HepG2 (cell line): ENCODE results near the gene HOXA5. TPM values are rescaled to one million over a fixed set of nuclear protein-coding genes. Genes with fewer than 3 reads are reported as not detected.

Experiments used
- ATAC-seq: fragments of 200-7000 bp; cut with Tn5 transposase; 3 replicates; pipeline ENCODE4 v1.9.1; 2020; ENCODE audit warnings: mild to moderate bottlenecking, moderate library complexity
- BruUV-seq: library from RNA; stranded (reverse); fragments of 400-500 nt; replicated peaks from 2 replicates; lab custom pipeline; 2021; lab: Mats Ljungman, UMichigan
- CTCF ChIA-PET: fragments of 300-600 bp; formaldehyde crosslinking; extraction: SDS; loops from one replicate; lab custom pipeline; 2021; ENCODE audit warnings: low total read pairs, inconsistent platforms, low intra/inter-chr PET ratio; lab: Yijun Ruan, JAX
- POLR2A ChIA-PET: fragments of 350-600 bp; sonication (Branson Sonifier 250); formaldehyde crosslinking; loops from one replicate; lab custom pipeline; 2020; ENCODE audit warnings: antibody characterized with exemption, inconsistent platforms; lab: Yijun Ruan, JAX
- DNase-seq: peaks from one replicate; pipeline ENCODE4 v3.0.0-alpha.2; 2015; ENCODE audit warnings: low spot score
- FAIRE-seq: peaks from 3 replicates; lab custom pipeline; 2011; peaks lifted over from hg19 to GRCh38; lab: Jason Lieb, UNC
- H2AFZ ChIP-seq: one replicate; pipeline ENCODE4 v1.6.1; 2011; ENCODE audit warnings: low read length, inconsistent platforms
- H3K27ac ChIP-seq: fragments of 300-600 bp; 3 replicates; pipeline ENCODE4 v1.8.0; 2011; ENCODE audit warnings: mixed run types, mild to moderate bottlenecking, mixed read lengths, low read length, inconsistent platforms; ENCODE audit not compliant: insufficient read depth; ENCODE audit errors: extremely low read length
- H3K27me3 ChIP-seq, 2 experiments: fragments of 200-600 bp in 1 of 2; 2 replicates in 1 of 2; 3 replicates in 1 of 2; pipeline versions ENCODE4 v1.6.0 to v1.8.0; 2011; ENCODE audit warnings: low read length in 2 of 2, mild to moderate bottlenecking in 2 of 2, moderate library complexity in 2 of 2, inconsistent platforms in 1 of 2; ENCODE audit not compliant: insufficient read depth in 2 of 2, control insufficient read depth in 1 of 2
- H3K36me3 ChIP-seq, 2 experiments: fragments of 200-600 bp in 1 of 2; replicated peaks in 1 of 2; 2 replicates in 1 of 2; 3 replicates in 1 of 2; pipeline versions ENCODE4 v1.5.1 to v1.8.0; 2011; ENCODE audit warnings: low read length in 2 of 2, inconsistent platforms in 1 of 2; ENCODE audit not compliant: insufficient read depth in 2 of 2, control insufficient read depth in 1 of 2
- H3K4me1 ChIP-seq: 2 replicates; pipeline ENCODE4 v1.5.1; 2012; ENCODE audit warnings: low read length, inconsistent platforms; ENCODE audit not compliant: insufficient read depth
- H3K4me2 ChIP-seq: 2 replicates; pipeline ENCODE4 v1.6.0; 2011; ENCODE audit warnings: low read depth, low read length, inconsistent platforms
- H3K4me3 ChIP-seq, 3 experiments: fragments of 200-600 bp in 1 of 3; sonication (generic), shearing (Covaris generic) in 1 of 3; replicated peaks in 1 of 3; 2 replicates each; pipeline ENCODE4 v1.5.1; 2011 to 2016; ENCODE audit warnings: low read length in 3 of 3, inconsistent platforms in 2 of 3, low read depth in 2 of 3, mild to moderate bottlenecking in 2 of 3, control low read depth in 1 of 3, mixed read lengths in 1 of 3; ENCODE audit not compliant: insufficient read depth in 1 of 3
- H3K79me2 ChIP-seq: one replicate; pipeline ENCODE4 v1.6.1; 2011; ENCODE audit warnings: low read length, inconsistent platforms; ENCODE audit not compliant: insufficient read depth
- H3K9ac ChIP-seq: 2 replicates; pipeline ENCODE4 v1.6.0; 2011; ENCODE audit warnings: mild to moderate bottlenecking, low read depth, low read length, inconsistent platforms; ENCODE audit not compliant: insufficient read depth
- H3K9me3 ChIP-seq: 2 replicates; pipeline ENCODE4 v1.5.1; 2012; ENCODE audit warnings: mild to moderate bottlenecking, low read length
- H4K20me1 ChIP-seq: 2 replicates; pipeline ENCODE4 v1.6.0; 2011; ENCODE audit warnings: inconsistent platforms, mild to moderate bottlenecking, low read length, moderate library complexity; ENCODE audit not compliant: insufficient read depth
- CCDC6 ChIP-seq: sonication (generic); formaldehyde crosslinking; IDR thresholded peaks from 2 replicates; pipeline ENCODE4 v1.8.1; 2022; ENCODE audit warnings: mild to moderate bottlenecking, missing genetic modification reagents, moderate library complexity
- DNMT3B ChIP-seq: conservative IDR thresholded peaks from 2 replicates; pipeline ENCODE4 v1.6.1; 2016; ENCODE audit warnings: missing biosample characterization, control low read depth
- MEF2D ChIP-seq: sonication (generic); formaldehyde crosslinking; IDR thresholded peaks from 2 replicates; pipeline ENCODE4 v1.5.1; 2020; ENCODE audit warnings: mild to moderate bottlenecking, missing genetic modification reagents
- NCOA2 ChIP-seq: sonication (generic); formaldehyde crosslinking; IDR thresholded peaks from 2 replicates; pipeline ENCODE4 v1.8.0; 2022; ENCODE audit warnings: inconsistent platforms
- SIX4 ChIP-seq: sonication (generic); formaldehyde crosslinking; IDR thresholded peaks from 2 replicates; pipeline ENCODE4 v1.4.0; 2020; ENCODE audit warnings: missing genetic modification reagents
- YEATS4 ChIP-seq: sonication (generic); formaldehyde crosslinking; IDR thresholded peaks from 2 replicates; pipeline ENCODE4 v1.4.0; 2020; ENCODE audit warnings: missing genetic modification reagents, borderline replicate concordance
- ZFP62 ChIP-seq: sonication (generic); formaldehyde crosslinking; IDR thresholded peaks from 2 replicates; pipeline ENCODE4 v1.4.0; 2020; ENCODE audit warnings: missing genetic modification reagents
- ZNF264 ChIP-seq: sonication (generic); formaldehyde crosslinking; IDR thresholded peaks from 2 replicates; pipeline ENCODE4 v1.4.0; 2020; ENCODE audit warnings: missing genetic modification reagents
- ZNF33A ChIP-seq: sonication (generic); formaldehyde crosslinking; IDR thresholded peaks from 2 replicates; pipeline ENCODE4 v1.5.1; 2020; ENCODE audit warnings: missing genetic modification reagents, mild to moderate bottlenecking, moderate library complexity, borderline replicate concordance
- ZNF484 ChIP-seq: sonication (generic); formaldehyde crosslinking; IDR thresholded peaks from 2 replicates; pipeline ENCODE4 v1.5.1; 2020; ENCODE audit warnings: mild to moderate bottlenecking, low read depth, missing genetic modification reagents, borderline replicate concordance
- WGBS: methylation state at CpG from one replicate; pipeline ENCODE4 v1.1.6; 2017; ENCODE audit warnings: low lambda C conversion rate; 5-methylcytosine and 5-hydroxymethylcytosine counted together
- in situ Hi-C: cut with HindIII; loops from 2 replicates; pipeline ENCODE4 v1.10.0; 2017; ENCODE audit warnings: low pct_unique_long_range_greater_than_20kb; ENCODE audit not compliant: extremely low pct_ligation_motif_present
- intact Hi-C: fragments of 100-400 bp; cut with micrococcal nuclease; formaldehyde crosslinking; loops from one replicate; pipeline ENCODE4 v1.10.0; 2022; ENCODE audit not compliant: unreplicated experiment
- polyA plus RNA-seq, 8 experiments: library from polyadenylated mRNA; depleted of rRNA in 3 of 8; stranded (reverse) in 7 of 8; unstranded in 1 of 8; fragments of >200 nt; fragmentation: Illumina TruSeq in 4 of 8; extraction: Trizol in 4 of 8; gene quantifications; 2 replicates each; pipeline versions ENCODE4 v1.2.1 to v1.2.3, GENCODE V29; 2011 to 2016; ENCODE audit warnings: low read depth in 4 of 8, missing spikeins in 1 of 8, mixed read lengths in 1 of 8; ENCODE audit not compliant: insufficient read depth in 1 of 8
- total RNA-seq, 5 experiments: library from RNA; depleted of rRNA; stranded (reverse); fragments of >200 nt; fragmentation: Illumina TruSeq; extraction: Trizol; gene quantifications; 2 replicates each; pipeline ENCODE4 v1.2.3, GENCODE V29; 2016; ENCODE audit warnings: low read depth in 1 of 5
- TF ChIP-seq, protein P1 (sequence below): sonication (generic); formaldehyde crosslinking; IDR thresholded peaks from 2 replicates; pipeline ENCODE4 v1.4.0; 2020; ENCODE audit warnings: mild to moderate bottlenecking, missing genetic modification reagents
- TF ChIP-seq, protein P2 (sequence below): sonication (generic); formaldehyde crosslinking; IDR thresholded peaks from 2 replicates; pipeline ENCODE4 v1.8.1; 2023; ENCODE audit warnings: mild to moderate bottlenecking, missing genetic modification reagents, borderline replicate concordance
- TF ChIP-seq, protein P3 (sequence below): sonication (generic); formaldehyde crosslinking; IDR thresholded peaks from 2 replicates; pipeline ENCODE4 v1.4.0; 2020; ENCODE audit warnings: missing genetic modification reagents, borderline replicate concordance

Gene HOXA5
- total and polyA plus RNA-seq, 2 of the 13 experiments (the other 11 are each of a cell fraction or from before 2014, with no cell fraction given), result 3.2 to 3.6 TPM

DNA sequence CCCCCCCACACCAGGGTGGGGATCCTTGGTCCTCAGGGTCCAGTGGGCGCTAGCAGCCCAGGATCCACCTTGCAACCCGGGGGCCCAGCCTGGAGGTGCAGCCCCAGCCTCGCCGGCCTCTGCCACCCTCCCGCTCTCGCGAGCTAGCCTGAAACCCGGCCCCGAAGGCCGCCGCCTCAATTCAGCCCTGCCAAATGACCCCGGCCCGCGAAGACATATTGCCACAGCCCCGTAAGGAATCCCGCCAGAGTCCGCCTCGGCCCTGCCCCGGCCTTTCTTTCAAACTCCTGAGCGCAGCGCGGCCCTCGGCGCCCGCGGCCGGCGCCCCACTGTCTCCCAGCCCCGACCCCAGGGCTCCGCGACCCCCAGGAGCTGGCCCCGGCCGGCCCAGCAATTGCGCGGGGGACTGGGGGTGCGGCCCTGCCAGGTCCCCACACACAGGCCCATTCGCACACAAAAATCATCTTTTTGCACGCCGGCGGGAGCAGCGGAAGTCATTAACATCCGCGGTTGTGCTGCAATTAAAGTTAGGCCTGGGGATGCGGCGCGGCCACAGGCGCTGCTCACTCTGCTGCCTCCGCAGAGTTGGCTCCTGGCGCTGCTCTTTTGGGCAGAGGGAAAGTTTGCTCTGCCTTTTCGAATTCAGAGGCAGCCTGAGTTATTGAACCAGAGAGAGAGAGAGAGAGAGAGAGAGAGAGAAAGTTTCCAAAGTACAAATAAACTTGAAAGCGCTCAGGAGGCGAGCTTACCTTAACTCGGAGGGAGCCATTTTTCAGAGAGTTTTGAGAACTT is 4.0 kb downstream of the HOXA5 start:
- Histone ChIP-seq H3K4me2 (no peak overlapping the region), H3K4me3 (no peak overlapping the region), H4K20me1 (no peaks in the 10 kb centered on the region), H3K27ac (no peak overlapping the region), H3K79me2 (no peaks in the 10 kb centered on the region), H3K9ac (no peak overlapping the region), H3K36me3 (no peaks in the 10 kb centered on the region), H3K9me3 (no peaks in the 10 kb centered on the region), H3K27me3 (no peaks in the 10 kb centered on the region), H3K4me1 (peaks cover 34% of the 10 kb centered on the region), H2AFZ (no peak overlapping the region)
- in situ Hi-C loops, result no loop called here
- FAIRE-seq, result no peak
- 98% methylated on average over 40 of the region's 53 CpGs for WGBS
- ChIA-PET POLR2A (no interaction called here), CTCF (no interaction called here)
- ATAC-seq, result no peak
- TF ChIP-seq ZNF484 (CRISPR knock-in tag), result no peak
- TF ChIP-seq, protein P1, sequence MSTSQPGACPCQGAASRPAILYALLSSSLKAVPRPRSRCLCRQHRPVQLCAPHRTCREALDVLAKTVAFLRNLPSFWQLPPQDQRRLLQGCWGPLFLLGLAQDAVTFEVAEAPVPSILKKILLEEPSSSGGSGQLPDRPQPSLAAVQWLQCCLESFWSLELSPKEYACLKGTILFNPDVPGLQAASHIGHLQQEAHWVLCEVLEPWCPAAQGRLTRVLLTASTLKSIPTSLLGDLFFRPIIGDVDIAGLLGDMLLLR (CRISPR knock-in tag), result no peak
- TF ChIP-seq ZFP62 (CRISPR knock-in tag), result no peak
- TF ChIP-seq DNMT3B (CRISPR knock-in tag), result no peak
- TF ChIP-seq CCDC6 (CRISPR knock-in tag), result no peak
- TF ChIP-seq, protein P2, sequence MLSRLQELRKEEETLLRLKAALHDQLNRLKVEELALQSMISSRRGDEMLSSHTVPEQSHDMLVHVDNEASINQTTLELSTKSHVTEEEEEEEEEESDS (CRISPR knock-in tag), result no peak
- no peak for TF ChIP-seq ZNF264 (CRISPR knock-in tag)
- no peak for TF ChIP-seq MEF2D (CRISPR knock-in tag)
- TF ChIP-seq NCOA2, result no peak
- TF ChIP-seq, protein P3, sequence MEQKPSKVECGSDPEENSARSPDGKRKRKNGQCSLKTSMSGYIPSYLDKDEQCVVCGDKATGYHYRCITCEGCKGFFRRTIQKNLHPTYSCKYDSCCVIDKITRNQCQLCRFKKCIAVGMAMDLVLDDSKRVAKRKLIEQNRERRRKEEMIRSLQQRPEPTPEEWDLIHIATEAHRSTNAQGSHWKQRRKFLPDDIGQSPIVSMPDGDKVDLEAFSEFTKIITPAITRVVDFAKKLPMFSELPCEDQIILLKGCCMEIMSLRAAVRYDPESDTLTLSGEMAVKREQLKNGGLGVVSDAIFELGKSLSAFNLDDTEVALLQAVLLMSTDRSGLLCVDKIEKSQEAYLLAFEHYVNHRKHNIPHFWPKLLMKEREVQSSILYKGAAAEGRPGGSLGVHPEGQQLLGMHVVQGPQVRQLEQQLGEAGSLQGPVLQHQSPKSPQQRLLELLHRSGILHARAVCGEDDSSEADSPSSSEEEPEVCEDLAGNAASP, result no peak
- no peak for TF ChIP-seq YEATS4 (CRISPR knock-in tag)
- no peak for TF ChIP-seq ZNF33A (CRISPR knock-in tag)
- TF ChIP-seq SIX4 (CRISPR knock-in tag), result no peak
- intact Hi-C loops, result loop anchor here (5.0 kb wide), 1 partner anchor 762 kb away; no protein-coding TSS in a partner anchor
- BruUV-seq, result no TSS peak
- DNase-seq, result no peak
